Heart left ventricle (tissue), 13 donors: ENCODE data around the gene KCND3.
"Not testable (repeated sequence)": the region's sequence is repeated elsewhere in the genome, so short reads cannot be mapped to it uniquely, and the experiment has no call there.

Experiments used
- POLR2A ChIP-seq, 2 donors: fragments of 450-650 bp; IDR thresholded peaks; one replicate each; pipeline ENCODE4 v1.6.1; 2017; ENCODE audit warnings: antibody characterized with exemption in 2 of 2, mild to moderate bottlenecking in 2 of 2, moderate library complexity in 2 of 2
- TF ChIP-seq, protein P1 (sequence below), 12 donors: fragments of 200-600 bp; sonication (generic) in 4 of 12; IDR thresholded peaks; one replicate each; pipeline versions ENCODE4 v1.5.0 to v1.8.0; 2018 to 2022; ENCODE audit warnings: antibody characterized with exemption in 12 of 12, mild to moderate bottlenecking in 5 of 12
- donor health status: ischemic (EF 13 %, LVEDD 7.1; RV severe dilation, severe dysfunction).
- donor health status: DM: no; HTN: yes; CAD: no.
- donor health status: DM: no; HTN: no; CAD: no.
- donor health status: ischemic (EF 25% LVEDD 6.9; RV normal size, moderate dysfunction).
- donor health status: ischemic (EF 25% LVEDD 5.7; RV mildly dilated, moderate dysfunction).
- donor health status: ischemic (EF 35%, LVEDD 5.7; RV mildly dilated, moderate dysfunction).
- donor health status: nonischemic (EF 11% LVEDD 7.7; RV severe dilation, severe dysfunction).
- donor health status: DM: yes; HTN: yes; CAD: no.
- donor health status: PGD.
- donor health status: ischemic (EF 29% LVEDD 5.4; RV normal size, mild dysfunction).
- donor health status: nonischemic (EF 23%, LVEDD 6.1; RV moderate dilation, normal function).

GRCh38 chr1:111799722-111800121 is 189.7 kb downstream of the KCND3 start:
- TF ChIP-seq, protein P1, sequence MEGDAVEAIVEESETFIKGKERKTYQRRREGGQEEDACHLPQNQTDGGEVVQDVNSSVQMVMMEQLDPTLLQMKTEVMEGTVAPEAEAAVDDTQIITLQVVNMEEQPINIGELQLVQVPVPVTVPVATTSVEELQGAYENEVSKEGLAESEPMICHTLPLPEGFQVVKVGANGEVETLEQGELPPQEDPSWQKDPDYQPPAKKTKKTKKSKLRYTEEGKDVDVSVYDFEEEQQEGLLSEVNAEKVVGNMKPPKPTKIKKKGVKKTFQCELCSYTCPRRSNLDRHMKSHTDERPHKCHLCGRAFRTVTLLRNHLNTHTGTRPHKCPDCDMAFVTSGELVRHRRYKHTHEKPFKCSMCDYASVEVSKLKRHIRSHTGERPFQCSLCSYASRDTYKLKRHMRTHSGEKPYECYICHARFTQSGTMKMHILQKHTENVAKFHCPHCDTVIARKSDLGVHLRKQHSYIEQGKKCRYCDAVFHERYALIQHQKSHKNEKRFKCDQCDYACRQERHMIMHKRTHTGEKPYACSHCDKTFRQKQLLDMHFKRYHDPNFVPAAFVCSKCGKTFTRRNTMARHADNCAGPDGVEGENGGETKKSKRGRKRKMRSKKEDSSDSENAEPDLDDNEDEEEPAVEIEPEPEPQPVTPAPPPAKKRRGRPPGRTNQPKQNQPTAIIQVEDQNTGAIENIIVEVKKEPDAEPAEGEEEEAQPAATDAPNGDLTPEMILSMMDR (IDR thresholded peaks at IDR 0.05): not testable (repeated sequence)
- not testable (repeated sequence) for TF ChIP-seq POLR2A (IDR thresholded peaks at IDR 0.05)
